ENCODE results near the gene KDELR1.

KDELR1 gene

GRCh38 chr19:48415806-48416221 lies 24.5 kb upstream of the KDELR1 start:
- H3K4me3 ChIP-seq (ENCODE audit: low read length in 2 of 2) = no peak overlapping the region

DNA sequence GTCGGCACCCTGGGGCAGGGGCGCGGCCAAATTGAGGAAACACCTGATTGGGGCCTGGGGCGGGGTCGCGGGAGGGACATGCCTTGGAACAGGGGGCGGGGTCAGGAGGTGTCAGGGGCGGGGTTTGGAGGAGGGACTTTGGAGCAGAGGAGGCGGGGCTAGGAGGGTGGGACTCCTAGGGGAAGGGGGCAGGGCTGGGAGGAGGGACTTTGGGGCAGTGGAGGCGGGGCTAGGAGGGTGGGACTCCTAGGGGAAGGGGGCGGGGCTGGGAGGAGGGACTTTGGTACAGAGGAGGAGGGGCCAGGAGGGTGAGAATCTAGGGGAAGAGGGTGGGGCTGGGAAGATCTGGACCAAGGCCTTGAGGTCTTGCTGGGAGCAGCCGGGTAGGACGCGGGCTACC lies 24.0 kb upstream of the KDELR1 start:
- Histone ChIP-seq H3K36me3 (ENCODE audit: control insufficient read depth in 2 of 2, insufficient read depth in 2 of 2, low read length in 2 of 2) (no peaks in the 10 kb centered on the region), H3K27me3 (ENCODE audit: control insufficient read depth in 2 of 2, insufficient read depth in 2 of 2, low read length in 2 of 2) (peaks cover 0 to 5% of the 10 kb centered on the region in 2 donors), H3K4me3 (ENCODE audit: low read length in 2 of 2) (no peak overlapping the region), H3K9me3 (ENCODE audit: control insufficient read depth in 2 of 2, low read length in 2 of 2) (no peaks in the 10 kb centered on the region), H3K4me1 (ENCODE audit: control insufficient read depth in 2 of 2, insufficient read depth in 2 of 2, low read length in 2 of 2) (no peaks in the 10 kb centered on the region), H3K27ac (ENCODE audit: low read depth in 2 of 2, low read length in 2 of 2) (no peak overlapping the region), H3K9ac (ENCODE audit: low read depth in 1 of 2, low read length in 2 of 2) (no peak overlapping the region)

More at GRCh38 chr19:48415806-48416221, 24.5 kb upstream of the KDELR1 start:
- no peaks in the 10 kb centered on the region for H3K36me3 ChIP-seq (ENCODE audit: control insufficient read depth in 2 of 2, insufficient read depth in 2 of 2, low read length in 2 of 2)
- H3K27me3 ChIP-seq (ENCODE audit: control insufficient read depth in 2 of 2, insufficient read depth in 2 of 2, low read length in 2 of 2) = peaks cover 0 to 5% of the 10 kb centered on the region in 2 donors
- H3K4me1 ChIP-seq (ENCODE audit: control insufficient read depth in 2 of 2, insufficient read depth in 2 of 2, low read length in 2 of 2) = no peaks in the 10 kb centered on the region
- no peaks in the 10 kb centered on the region for H3K9me3 ChIP-seq (ENCODE audit: control insufficient read depth in 2 of 2, low read length in 2 of 2)
- H3K9ac ChIP-seq (ENCODE audit: low read depth in 1 of 2, low read length in 2 of 2) = no peak overlapping the region
- H3K27ac ChIP-seq (ENCODE audit: low read depth in 2 of 2, low read length in 2 of 2) = no peak overlapping the region

DNA sequence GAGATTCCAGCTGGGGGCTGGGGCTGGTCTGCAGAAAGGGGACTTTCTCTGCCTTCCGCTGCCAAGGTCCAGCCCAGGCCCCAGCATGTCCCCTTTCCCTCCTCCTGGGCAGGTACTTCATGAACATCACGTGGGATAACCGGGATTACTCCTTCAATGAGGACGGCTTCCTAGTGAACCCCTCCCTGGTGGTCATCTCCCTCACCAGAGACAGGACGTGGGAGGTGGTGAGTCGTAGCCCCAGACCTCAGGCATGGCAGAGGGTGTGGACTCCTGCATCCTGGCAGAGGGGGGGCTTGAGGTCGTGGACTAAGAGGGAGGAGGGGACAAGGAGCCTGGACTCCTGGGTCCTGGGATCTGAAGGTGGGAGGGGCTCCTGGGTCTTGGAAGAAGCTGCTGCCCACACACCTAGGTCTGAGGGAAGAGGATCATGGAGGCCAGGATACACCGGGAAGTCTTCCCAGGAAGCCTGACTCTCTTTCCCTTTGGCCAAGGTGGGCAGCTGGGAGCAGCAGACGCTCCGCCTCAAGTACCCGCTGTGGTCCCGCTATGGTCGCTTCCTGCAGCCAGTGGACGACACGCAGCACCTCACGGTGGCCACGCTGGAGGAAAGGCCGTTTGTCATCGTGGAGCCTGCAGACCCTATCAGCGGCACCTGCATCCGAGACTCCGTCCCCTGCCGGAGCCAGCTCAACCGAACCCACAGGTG lies 22.7 kb upstream of the KDELR1 start:
- Histone ChIP-seq H3K36me3 (ENCODE audit: control insufficient read depth in 2 of 2, insufficient read depth in 2 of 2, low read length in 2 of 2) (no peaks in the 10 kb centered on the region), H3K4me1 (ENCODE audit: control insufficient read depth in 2 of 2, insufficient read depth in 2 of 2, low read length in 2 of 2) (no peaks in the 10 kb centered on the region), H3K9me3 (ENCODE audit: control insufficient read depth in 2 of 2, low read length in 2 of 2) (no peaks in the 10 kb centered on the region), H3K9ac (ENCODE audit: low read depth in 1 of 2, low read length in 2 of 2) (no peak overlapping the region), H3K4me3 (ENCODE audit: low read length in 2 of 2) (no peak overlapping the region), H3K27me3 (ENCODE audit: control insufficient read depth in 2 of 2, insufficient read depth in 2 of 2, low read length in 2 of 2) (peaks cover 0 to 5% of the 10 kb centered on the region in 2 donors), H3K27ac (ENCODE audit: low read depth in 2 of 2, low read length in 2 of 2) (no peak overlapping the region)

- Histone ChIP-seq H3K4me3 (ENCODE audit: low read length in 2 of 2) (no peak overlapping the region), H3K9ac (ENCODE audit: low read depth in 1 of 2, low read length in 2 of 2) (no peak overlapping the region), H3K36me3 (ENCODE audit: control insufficient read depth in 2 of 2, insufficient read depth in 2 of 2, low read length in 2 of 2) (no peaks in the 10 kb centered on the region), H3K27me3 (ENCODE audit: control insufficient read depth in 2 of 2, insufficient read depth in 2 of 2, low read length in 2 of 2) (peaks cover 0 to 6% of the 10 kb centered on the region in 2 donors), H3K9me3 (ENCODE audit: control insufficient read depth in 2 of 2, low read length in 2 of 2) (no peaks in the 10 kb centered on the region), H3K4me1 (ENCODE audit: control insufficient read depth in 2 of 2, insufficient read depth in 2 of 2, low read length in 2 of 2) (no peaks in the 10 kb centered on the region), H3K27ac (ENCODE audit: low read depth in 2 of 2, low read length in 2 of 2) (no peak overlapping the region)
Observed at GRCh38 chr19:48405850-48406249, 14.5 kb upstream of the KDELR1 start.

DNA sequence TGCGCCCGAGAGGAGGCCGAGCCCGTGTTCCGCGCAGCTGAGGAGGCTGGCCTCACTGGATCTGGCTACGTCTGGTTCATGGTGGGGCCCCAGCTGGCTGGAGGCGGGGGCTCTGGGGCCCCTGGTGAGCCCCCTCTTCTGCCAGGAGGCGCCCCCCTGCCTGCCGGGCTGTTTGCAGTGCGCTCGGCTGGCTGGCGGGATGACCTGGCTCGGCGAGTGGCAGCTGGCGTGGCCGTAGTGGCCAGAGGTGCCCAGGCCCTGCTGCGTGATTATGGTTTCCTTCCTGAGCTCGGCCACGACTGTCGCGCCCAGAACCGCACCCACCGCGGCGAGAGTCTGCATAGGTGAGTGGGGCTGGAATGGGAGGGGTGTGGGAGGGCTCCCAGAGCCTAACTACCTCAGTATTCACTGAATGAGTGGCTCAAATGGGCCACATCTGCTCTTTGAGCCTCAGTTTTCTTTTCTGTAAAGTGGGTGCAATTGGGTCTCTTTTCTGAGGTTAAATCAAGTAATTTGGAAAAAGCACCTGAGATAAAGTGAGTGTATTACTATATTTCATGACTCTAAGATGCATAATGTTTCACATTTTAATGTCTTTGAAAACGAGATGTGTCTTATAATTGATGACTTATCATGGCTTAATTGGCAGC lies 13.8 kb upstream of the KDELR1 start:
- H3K4me3 ChIP-seq (ENCODE audit: low read length in 2 of 2) = no peak overlapping the region
- H3K27ac ChIP-seq (ENCODE audit: low read depth in 2 of 2, low read length in 2 of 2) = no peak overlapping the region
- no peak overlapping the region for H3K9ac ChIP-seq (ENCODE audit: low read depth in 1 of 2, low read length in 2 of 2)
- peaks cover 0 to 6% of the 10 kb centered on the region in 2 donors for H3K27me3 ChIP-seq (ENCODE audit: control insufficient read depth in 2 of 2, insufficient read depth in 2 of 2, low read length in 2 of 2)
- H3K4me1 ChIP-seq (ENCODE audit: control insufficient read depth in 2 of 2, insufficient read depth in 2 of 2, low read length in 2 of 2) = peaks cover 0 to 2% of the 10 kb centered on the region in 2 donors
- H3K9me3 ChIP-seq (ENCODE audit: control insufficient read depth in 2 of 2, low read length in 2 of 2) = no peaks in the 10 kb centered on the region
- no peaks in the 10 kb centered on the region for H3K36me3 ChIP-seq (ENCODE audit: control insufficient read depth in 2 of 2, insufficient read depth in 2 of 2, low read length in 2 of 2)

GRCh38 chr19:48403606-48404005 lies 12.3 kb upstream of the KDELR1 start:
- Histone ChIP-seq H3K27ac (ENCODE audit: low read depth in 2 of 2, low read length in 2 of 2) (no peak overlapping the region), H3K9ac (ENCODE audit: low read depth in 1 of 2, low read length in 2 of 2) (no peak overlapping the region), H3K9me3 (ENCODE audit: control insufficient read depth in 2 of 2, low read length in 2 of 2) (no peaks in the 10 kb centered on the region), H3K36me3 (ENCODE audit: control insufficient read depth in 2 of 2, insufficient read depth in 2 of 2, low read length in 2 of 2) (no peaks in the 10 kb centered on the region), H3K4me1 (ENCODE audit: control insufficient read depth in 2 of 2, insufficient read depth in 2 of 2, low read length in 2 of 2) (peaks cover 0 to 2% of the 10 kb centered on the region in 2 donors), H3K4me3 (ENCODE audit: low read length in 2 of 2) (no peak overlapping the region), H3K27me3 (ENCODE audit: control insufficient read depth in 2 of 2, insufficient read depth in 2 of 2, low read length in 2 of 2) (peaks cover 0 to 3% of the 10 kb centered on the region in 2 donors)

- no peak overlapping the region for H3K9ac ChIP-seq (ENCODE audit: low read depth in 1 of 2, low read length in 2 of 2)
- no peaks in the 10 kb centered on the region for H3K36me3 ChIP-seq (ENCODE audit: control insufficient read depth in 2 of 2, insufficient read depth in 2 of 2, low read length in 2 of 2)
- no peak overlapping the region for H3K27ac ChIP-seq (ENCODE audit: low read depth in 2 of 2, low read length in 2 of 2)
- no peaks in the 10 kb centered on the region for H3K9me3 ChIP-seq (ENCODE audit: control insufficient read depth in 2 of 2, low read length in 2 of 2)
- H3K27me3 ChIP-seq (ENCODE audit: control insufficient read depth in 2 of 2, insufficient read depth in 2 of 2, low read length in 2 of 2) = peaks cover 10 to 17% of the 10 kb centered on the region in 2 donors
- H3K4me1 ChIP-seq (ENCODE audit: control insufficient read depth in 2 of 2, insufficient read depth in 2 of 2, low read length in 2 of 2) = peaks cover 6 to 13% of the 10 kb centered on the region in 2 donors
- H3K4me3 ChIP-seq (ENCODE audit: low read length in 2 of 2) = no peak overlapping the region
Observed at GRCh38 chr19:48401287-48401686, 9.9 kb upstream of the KDELR1 start.

DNA sequence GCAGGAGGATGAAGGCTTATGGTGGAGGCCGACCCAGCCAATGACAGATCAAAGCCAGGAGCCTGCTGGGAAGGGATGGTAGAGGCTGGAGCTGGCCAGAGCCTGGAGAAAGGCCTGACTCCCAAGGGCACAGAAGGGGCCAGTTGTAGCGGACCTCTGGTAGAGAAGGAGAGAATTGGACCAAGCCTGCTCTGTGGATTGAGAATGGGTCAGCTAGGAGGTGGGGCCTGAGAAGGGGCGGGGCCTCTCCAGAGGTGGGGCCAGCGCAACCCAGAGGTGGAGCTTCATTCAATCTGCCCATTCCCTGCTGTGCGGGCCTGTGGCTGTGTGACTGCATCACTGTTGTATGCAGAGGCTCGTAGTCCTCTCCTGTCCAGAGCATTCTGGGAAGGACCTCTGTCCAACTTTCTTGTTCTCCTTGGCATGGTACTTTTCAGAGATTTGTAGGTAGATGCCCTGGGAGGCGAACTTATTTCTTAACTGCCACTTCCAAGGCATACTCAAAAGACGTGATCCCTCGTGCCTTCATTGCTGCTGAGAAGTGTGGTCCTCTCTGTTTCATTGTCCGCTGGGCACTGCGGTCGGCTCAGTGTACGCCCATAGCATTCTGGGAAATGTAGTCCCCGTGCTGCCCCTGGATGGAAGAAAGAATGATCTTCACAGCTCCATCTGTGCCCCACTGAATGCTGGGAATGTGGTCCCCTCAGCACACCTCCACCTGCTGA lies 8.8 kb upstream of the KDELR1 start:
- Histone ChIP-seq H3K27ac (ENCODE audit: low read depth in 2 of 2, low read length in 2 of 2) (no peak overlapping the region), H3K4me3 (ENCODE audit: low read length in 2 of 2) (peak overlapping the region; percentile 21 to 58)

DNA sequence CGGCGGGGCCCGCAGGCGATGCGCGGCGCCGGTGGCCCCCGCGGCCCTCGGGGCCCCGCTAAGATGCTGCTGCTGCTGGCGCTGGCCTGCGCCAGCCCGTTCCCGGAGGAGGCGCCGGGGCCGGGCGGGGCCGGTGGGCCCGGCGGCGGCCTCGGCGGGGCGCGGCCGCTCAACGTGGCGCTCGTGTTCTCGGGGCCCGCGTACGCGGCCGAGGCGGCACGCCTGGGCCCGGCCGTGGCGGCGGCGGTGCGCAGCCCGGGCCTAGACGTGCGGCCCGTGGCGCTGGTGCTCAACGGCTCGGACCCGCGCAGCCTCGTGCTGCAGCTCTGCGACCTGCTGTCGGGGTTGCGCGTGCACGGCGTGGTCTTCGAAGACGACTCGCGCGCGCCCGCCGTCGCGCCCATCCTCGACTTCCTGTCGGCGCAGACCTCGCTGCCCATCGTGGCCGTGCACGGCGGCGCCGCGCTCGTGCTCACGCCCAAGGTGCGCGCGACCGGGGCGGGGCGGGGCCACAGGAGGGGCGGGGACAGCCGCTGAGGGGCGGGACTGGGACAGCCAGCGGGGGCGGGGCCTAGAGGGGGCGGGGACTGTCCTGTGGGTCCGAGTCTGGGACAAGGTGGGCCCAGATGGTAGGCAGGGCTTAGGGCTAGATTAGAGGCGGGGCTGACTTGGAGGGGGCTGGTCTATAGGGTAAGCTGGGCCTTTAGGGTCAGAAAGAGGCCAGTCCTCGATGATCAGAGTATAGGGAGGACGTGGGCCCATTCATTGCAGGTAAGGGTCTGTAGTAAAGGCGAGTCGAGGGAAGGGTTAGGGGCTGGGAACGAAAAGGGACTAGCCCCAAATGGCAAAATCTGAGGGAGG lies 7.3 kb upstream of the KDELR1 start:
- peaks cover 29 to 42% of the 10 kb centered on the region in 2 donors for H3K27me3 ChIP-seq (ENCODE audit: control insufficient read depth in 2 of 2, insufficient read depth in 2 of 2, low read length in 2 of 2)
- H3K9me3 ChIP-seq (ENCODE audit: control insufficient read depth in 2 of 2, low read length in 2 of 2) = no peaks in the 10 kb centered on the region
- H3K4me3 ChIP-seq (ENCODE audit: low read length in 2 of 2) = peak overlapping the region; percentile 59 to 69
- peak overlapping the region in 1 of 2 donors; percentile 65 for H3K9ac ChIP-seq (ENCODE audit: low read depth in 1 of 2, low read length in 2 of 2)
- no peaks in the 10 kb centered on the region for H3K36me3 ChIP-seq (ENCODE audit: control insufficient read depth in 2 of 2, insufficient read depth in 2 of 2, low read length in 2 of 2)
- peaks cover 6 to 19% of the 10 kb centered on the region in 2 donors for H3K4me1 ChIP-seq (ENCODE audit: control insufficient read depth in 2 of 2, insufficient read depth in 2 of 2, low read length in 2 of 2)
- H3K27ac ChIP-seq (ENCODE audit: low read depth in 2 of 2, low read length in 2 of 2) = peak overlapping the region; percentile 32 to 51

More for the DNA sequence above, 8.8 kb upstream of the KDELR1 start:
- Histone ChIP-seq H3K9ac (ENCODE audit: low read depth in 1 of 2, low read length in 2 of 2) (no peak overlapping the region), H3K27me3 (ENCODE audit: control insufficient read depth in 2 of 2, insufficient read depth in 2 of 2, low read length in 2 of 2) (peaks cover 19 to 28% of the 10 kb centered on the region in 2 donors), H3K4me1 (ENCODE audit: control insufficient read depth in 2 of 2, insufficient read depth in 2 of 2, low read length in 2 of 2) (peaks cover 6 to 13% of the 10 kb centered on the region in 2 donors), H3K36me3 (ENCODE audit: control insufficient read depth in 2 of 2, insufficient read depth in 2 of 2, low read length in 2 of 2) (no peaks in the 10 kb centered on the region), H3K9me3 (ENCODE audit: control insufficient read depth in 2 of 2, low read length in 2 of 2) (no peaks in the 10 kb centered on the region)
